LNCAP (cell line): ENCODE data around the gene LIN7B.

ENCODE experiments used
- CTCF ChIP-seq: fragments of 450-650 bp; IDR thresholded peaks from 2 replicates; pipeline ENCODE4 v1.5.1; 2017; ENCODE audit warnings: mild to moderate bottlenecking

The LIN7B gene

GRCh38 chr19:49107625-49108459 is 6.3 kb upstream of the LIN7B start:
- no peak for TF ChIP-seq CTCF

GRCh38 chr19:49109051-49109450 is 5.1 kb upstream of the LIN7B start:
- TF ChIP-seq CTCF, result no peak

- TF ChIP-seq CTCF, result no peak
Measured at GRCh38 chr19:49109569-49110233, 4.5 kb upstream of the LIN7B start.

- no peak for TF ChIP-seq CTCF
Measured at GRCh38 chr19:49110567-49110966, 3.6 kb upstream of the LIN7B start.

- TF ChIP-seq CTCF, result no peak
Measured at GRCh38 chr19:49111218-49111998, 2.8 kb upstream of the LIN7B start.

- TF ChIP-seq CTCF, result no peak
Measured at GRCh38 chr19:49114630-49115363, 627 bp downstream of the LIN7B start.

GRCh38 chr19:49116544-49116943 is 2.4 kb downstream of the LIN7B start:
- TF ChIP-seq CTCF, result no peak
